GM18505 (cell line): ENCODE results near the gene MED29.

Source experiments
- ATAC-seq: cut with Tn5 transposase; IDR thresholded peaks from one replicate; pipeline ENCODE4 v1.9.1; 2021; ENCODE audit not compliant: unreplicated experiment
- POLR2A ChIP-seq: IDR thresholded peaks from 4 replicates; pipeline ENCODE4 v1.6.1; 2011; ENCODE audit warnings: borderline replicate concordance; ENCODE audit not compliant: insufficient read depth, insufficient read length; ENCODE audit errors: extremely low read depth

Gene MED29

DNA sequence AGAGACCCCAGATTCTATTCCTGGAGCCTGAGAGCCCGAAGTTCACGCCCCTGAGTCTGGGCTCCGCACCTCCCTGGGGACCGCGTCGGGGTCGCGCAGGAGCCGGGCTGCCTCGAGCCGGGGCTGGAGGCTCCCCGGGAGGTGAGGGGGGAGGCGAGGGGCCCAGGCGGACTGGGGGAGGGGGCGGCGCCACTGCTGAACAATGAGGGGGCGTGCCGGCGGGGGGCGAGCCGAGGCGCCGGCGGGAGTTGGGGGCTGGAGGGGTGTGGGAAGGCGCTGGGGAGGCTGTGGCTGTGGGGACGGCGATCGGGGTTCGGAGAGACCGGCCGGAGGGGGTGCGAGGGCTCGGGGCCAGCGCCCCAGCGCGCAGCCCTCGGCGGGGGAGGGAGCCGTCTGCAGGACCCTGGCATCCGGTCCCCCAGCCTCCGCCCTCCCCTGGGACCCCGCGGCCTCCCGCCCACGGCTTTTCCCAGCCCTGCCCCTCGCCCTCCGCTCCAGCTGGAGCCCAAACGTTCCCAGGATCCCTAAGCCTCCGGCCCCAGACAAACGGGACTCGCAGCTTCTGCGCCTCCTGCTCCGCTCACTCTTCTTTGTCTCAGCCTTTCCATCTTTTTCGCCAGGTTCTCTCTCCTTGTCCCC is 22.2 kb downstream of the MED29 start:
- TF ChIP-seq POLR2A: no peak
- no peak for ATAC-seq

DNA sequence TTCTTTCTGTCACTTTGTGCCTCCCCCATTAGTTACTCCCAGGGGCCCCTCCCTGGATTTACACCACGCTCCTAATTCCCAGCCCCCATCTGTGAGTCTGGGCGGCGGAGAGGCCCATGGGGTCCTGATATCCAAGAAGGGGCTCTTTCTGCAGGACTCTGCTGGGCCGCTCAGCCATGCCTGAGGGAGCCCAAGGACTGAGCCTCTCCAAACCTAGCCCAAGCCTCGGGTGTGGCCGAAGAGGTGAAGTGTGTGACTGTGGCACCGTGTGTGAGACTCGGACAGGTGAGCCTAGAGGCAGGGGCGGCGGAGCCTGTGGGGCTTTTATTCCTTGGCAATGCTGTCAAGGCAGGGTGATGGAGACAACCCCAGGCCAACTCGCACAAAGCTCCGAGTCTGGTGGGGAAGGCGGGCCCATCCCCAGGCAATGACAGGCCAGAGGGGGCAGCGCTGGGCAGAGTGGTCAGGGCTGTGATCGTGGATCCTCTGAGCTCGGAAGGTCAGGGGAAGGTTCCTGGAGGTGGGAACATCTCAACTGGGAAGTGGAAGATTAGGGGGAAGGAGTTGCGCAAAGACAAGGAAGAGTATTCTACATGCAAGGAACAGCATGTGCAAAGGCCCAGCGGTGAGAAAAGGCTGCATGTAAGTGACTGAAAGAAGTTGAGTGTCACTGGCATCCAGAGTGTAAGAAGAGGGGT is 22.9 kb downstream of the MED29 start:
- TF ChIP-seq POLR2A: no peak
- ATAC-seq: no peak

DNA sequence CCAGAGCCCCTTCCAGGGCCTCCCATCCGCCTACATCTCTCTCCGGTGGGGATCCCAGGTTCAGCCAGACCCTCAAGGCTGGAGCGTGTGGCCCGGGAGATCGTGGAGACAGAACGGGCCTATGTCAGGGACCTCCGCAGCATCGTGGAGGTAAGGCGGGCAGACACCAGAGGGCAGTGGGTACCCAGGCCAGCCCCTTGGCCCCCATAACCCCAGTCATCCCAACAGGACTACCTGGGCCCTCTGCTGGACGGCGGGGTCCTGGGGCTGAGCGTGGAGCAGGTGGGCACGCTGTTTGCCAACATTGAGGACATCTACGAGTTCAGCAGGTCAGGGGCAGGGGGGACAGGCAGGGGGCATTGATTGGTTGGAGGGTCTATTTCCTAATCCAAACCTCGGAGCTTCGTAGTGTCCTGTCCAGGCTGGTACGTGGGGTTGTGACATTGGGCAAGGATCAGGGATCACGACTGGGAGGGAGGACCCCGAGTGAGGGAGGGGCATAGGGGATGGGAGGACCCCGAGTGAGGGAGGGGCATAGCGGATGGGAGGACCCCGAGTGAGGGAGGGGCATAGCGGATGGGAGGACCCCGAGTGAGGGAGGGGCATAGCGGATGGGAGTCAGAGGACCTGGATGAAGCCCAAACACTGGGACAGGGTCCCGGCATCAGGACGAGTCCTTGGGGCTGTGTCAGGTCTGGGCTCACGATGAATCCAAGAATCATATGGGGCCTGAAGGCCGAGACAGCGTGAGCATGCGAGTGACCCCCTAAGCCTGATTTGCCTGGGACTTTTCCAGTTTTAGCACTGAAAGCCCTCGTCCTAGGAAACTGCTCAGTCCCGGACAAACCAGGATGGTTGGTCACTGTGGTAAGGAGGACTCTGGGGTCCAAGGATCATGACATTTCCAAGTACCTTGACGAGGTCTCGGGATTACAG is 24.2 kb downstream of the MED29 start:
- TF ChIP-seq POLR2A: no peak
- ATAC-seq: no peak

DNA sequence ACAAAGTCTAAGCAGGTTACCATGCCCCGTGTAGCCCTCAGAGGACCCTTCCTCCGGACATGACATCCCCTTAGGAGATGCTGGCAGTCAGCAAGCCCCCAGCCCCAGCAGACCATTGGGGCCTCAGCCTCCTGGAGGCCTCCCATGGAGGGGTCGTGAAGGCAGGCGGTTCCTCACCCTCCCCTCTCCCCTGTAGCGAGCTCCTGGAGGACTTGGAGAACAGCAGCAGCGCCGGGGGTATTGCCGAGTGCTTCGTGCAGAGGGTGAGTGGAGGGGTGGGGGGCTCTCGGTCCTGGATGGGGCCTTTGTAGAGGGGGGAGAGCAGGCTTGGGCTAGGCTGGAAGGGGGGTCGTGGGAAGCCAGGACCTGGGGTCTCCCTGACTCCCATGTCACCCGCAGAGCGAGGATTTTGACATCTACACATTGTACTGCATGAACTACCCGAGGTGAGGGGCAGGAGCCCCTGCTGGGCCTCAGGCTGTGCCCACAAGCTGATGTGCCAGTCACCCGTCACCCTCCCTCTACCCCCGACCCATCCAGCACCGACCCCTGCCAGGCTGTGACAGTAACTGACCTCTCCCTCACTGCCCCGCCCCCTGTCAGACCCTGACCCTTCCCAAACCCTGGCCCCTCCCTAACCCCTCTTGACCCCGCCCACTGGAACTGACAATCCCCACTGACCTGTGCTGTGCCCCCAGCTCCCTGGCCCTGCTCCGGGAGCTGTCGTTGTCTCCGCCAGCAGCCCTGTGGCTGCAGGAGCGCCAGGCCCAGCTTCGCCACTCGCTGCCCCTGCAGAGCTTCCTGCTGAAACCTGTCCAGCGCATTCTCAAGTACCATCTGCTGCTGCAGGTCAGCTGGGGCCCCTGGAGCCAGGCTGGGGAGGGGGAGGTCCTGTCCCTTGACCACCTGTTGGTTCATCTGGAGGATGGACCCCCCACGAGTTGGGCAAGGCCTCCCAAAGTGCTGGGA is 25.3 kb downstream of the MED29 start:
- no peak for TF ChIP-seq POLR2A

DNA sequence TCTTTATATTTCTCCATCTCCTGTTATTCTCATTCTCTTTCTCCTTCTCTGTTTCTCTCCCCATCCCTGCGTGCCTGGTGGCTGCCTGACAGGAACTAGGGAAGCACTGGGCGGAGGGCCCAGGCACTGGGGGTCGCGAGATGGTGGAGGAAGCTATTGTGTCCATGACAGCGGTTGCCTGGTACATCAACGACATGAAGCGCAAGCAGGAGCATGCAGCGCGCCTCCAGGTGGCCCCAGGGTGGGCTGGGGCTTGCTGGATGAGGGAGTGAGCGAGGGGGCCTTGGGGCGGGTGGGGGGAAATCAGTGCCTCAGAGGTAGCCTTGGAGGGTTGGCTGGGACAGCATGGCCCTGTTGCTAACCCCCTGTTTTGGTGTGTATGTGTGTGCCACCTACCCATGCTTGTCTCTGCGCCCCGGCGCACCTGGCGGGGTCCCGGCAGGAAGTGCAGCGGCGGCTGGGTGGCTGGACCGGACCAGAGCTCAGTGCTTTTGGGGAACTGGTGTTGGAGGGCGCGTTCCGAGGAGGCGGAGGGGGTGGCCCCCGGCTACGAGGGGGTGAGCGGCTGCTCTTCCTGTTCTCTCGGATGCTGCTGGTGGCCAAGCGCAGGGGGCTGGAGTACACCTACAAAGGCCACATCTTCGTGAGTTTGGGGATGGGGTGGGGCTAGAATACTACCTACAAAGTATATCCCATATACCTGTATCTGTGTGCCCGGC is 26.4 kb downstream of the MED29 start:
- ATAC-seq: no peak
- no peak for TF ChIP-seq POLR2A

More for the DNA sequence above, 25.3 kb downstream of the MED29 start:
- no peak for ATAC-seq

DNA sequence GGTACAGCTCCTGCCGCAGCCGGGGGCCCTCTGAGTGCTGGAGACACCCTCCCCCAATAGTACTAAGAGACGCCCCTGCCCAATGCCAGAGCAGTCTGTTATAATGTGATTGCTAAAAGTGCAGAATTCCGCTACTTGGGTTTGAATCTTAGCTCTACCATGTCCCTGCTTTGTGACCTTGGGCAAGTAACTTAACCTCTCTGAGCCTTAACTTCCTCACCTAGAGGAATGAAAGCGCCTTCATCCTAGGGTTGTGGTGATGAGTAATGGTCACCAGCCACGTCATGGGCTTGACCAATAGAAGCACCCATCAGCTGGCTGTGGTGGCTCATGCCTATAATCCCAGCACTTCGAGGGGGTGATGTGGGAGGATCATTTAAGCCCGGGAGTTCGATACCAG is 27.8 kb downstream of the MED29 start:
- ATAC-seq: no peak
- no peak for TF ChIP-seq POLR2A

DNA sequence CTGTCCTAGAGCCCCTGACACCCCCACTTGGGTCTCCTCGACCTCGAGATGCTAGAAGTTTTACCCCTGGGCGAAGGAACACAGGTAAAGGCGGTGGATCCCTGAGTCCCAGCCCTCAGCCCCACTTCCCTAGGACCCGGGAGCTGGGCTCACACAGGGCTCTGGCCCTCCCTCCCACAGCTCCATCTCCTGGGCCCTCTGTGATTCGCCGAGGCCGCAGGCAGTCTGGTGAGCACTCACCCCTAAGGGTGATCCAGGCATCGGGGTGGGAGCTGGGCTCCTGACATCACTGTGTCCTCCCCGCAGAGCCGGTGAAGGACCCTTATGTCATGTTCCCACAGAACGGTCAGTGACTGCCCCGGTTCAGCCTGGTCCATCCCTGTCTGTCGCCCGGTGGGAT is 29.6 kb downstream of the MED29 start:
- no peak for ATAC-seq
- no peak for TF ChIP-seq POLR2A

DNA sequence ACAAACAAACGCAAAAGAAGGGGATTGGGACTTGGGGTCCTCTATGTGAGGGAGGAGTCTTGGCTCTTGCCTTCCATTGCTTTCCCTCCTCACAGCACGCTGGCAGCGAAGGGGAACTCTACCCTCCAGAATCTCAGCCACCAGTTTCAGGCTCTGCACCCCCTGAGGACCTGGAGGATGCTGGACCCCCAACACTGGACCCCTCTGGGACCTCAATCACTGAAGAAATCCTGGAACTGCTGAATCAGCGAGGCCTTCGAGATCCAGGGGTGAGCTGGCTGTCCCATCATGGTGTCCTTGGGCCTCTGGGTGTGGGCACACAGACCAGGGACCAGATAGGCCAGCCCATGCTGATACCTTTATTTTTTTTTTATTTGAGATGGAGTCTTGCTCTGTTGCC is 30.8 kb downstream of the MED29 start:
- ATAC-seq: no peak
- TF ChIP-seq POLR2A: no peak

DNA sequence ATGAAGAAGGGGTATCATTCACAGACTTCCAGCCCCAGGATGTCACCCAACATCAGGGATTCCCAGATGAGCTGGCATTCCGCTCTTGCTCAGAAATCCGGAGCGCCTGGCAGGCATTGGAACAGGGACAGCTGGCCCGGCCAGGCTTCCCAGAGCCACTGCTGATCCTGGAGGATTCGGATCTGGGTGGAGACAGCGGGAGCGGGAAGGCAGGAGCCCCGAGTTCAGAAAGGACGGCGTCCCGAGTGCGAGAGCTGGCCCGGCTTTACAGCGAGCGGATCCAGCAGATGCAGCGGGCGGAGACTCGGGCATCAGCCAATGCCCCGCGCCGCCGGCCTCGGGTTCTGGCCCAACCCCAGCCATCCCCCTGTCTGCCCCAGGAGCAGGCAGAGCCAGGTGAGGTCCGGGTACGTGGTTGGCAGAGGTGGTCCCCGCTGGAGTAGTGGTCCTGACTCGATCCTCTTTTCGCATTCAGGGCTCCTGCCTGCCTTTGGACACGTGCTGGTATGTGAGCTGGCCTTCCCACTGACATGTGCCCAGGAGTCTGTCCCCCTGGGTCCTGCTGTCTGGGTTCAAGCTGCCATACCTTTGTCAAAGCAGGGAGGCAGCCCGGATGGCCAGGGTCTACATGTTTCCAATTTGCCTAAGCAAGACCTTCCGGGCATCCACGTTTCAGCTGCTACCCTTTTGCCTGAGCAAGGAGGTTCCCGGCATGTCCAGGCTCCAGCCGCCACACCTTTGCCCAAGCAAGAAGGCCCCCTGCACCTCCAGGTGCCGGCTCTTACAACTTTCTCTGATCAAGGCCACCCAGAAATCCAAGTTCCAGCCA is 32.3 kb downstream of the MED29 start:
- TF ChIP-seq POLR2A: no peak
- no peak for ATAC-seq

DNA sequence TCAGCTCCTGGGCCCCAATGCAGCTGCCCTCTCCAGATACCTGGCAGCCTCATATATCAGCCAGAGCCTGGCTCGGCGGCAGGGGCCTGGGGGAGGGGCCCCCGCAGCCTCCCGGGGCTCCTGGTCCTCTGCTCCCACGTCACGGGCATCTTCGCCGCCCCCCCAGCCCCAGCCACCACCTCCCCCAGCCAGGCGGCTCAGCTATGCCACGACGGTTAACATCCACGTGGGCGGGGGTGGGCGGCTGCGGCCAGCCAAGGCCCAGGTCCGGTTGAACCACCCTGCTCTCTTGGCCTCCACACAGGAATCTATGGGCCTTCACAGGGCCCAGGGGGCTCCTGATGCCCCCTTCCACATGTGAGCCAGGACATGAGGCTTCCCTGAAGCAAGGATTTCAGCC is 33.8 kb downstream of the MED29 start:
- TF ChIP-seq POLR2A: no peak
- ATAC-seq: no peak

DNA sequence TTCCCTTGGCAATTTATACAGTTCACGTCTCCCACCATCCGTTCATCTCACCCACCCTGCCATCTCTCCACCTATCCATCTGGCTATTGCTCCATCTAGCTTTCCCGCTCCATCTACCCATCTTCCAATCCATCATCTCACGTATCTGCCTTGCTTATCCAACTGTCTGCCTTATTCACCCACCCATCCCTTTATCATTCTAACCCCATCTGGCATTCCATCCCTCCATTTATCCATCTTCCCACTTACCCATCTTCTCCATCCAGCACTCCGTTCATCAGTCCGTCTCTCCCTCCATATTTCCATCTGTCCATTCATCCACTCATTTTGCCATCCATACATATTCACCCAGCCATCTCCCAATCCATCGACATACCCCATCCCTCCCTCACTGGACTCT is 34.6 kb downstream of the MED29 start:
- TF ChIP-seq POLR2A: no peak
- no peak for ATAC-seq
